Measurements from ENCODE around the gene STK36. TPM values are rescaled to one million over a fixed set of nuclear protein-coding genes. Genes with fewer than 3 reads are reported as not detected.

The STK36 gene
- total RNA-seq, 1 donor from 2014 or later = 29.2 TPM

- Mint-ChIP-seq H3K4me3 (no peak overlapping the region), H3K36me3 (ENCODE audit: low read depth) (peaks cover 82% of the 10 kb centered on the region), H3K27me3 (no peaks in the 10 kb centered on the region), H3K9me3 (no peaks in the 10 kb centered on the region), H3K27ac (no peak overlapping the region), H3K4me1 (no peaks in the 10 kb centered on the region)
- intact Hi-C loops (cut with micrococcal nuclease) = no loop called here
- no peak for ATAC-seq (ENCODE audit: low read depth)
- CTCF ChIA-PET = no interaction called here
- no peak for DNase-seq
- TF ChIP-seq CTCF (IDR thresholded peaks at IDR 0.05) = no peak
- POLR2A ChIA-PET = no interaction called here
These were observed 75.1 kb downstream of the STK36 start for GRCh38 chr2:218746960-218747359.

- Mint-ChIP-seq H3K36me3 (ENCODE audit: low read depth) (peaks cover 92% of the 10 kb centered on the region), H3K4me1 (no peaks in the 10 kb centered on the region)
- POLR2A ChIA-PET = interaction anchor here (0.7 kb wide), 1 partner anchor 10 kb away, joined by 7 read pairs; no protein-coding TSS in a partner anchor
These were observed 77.0 kb downstream of the STK36 start for GRCh38 chr2:218748741-218749441.

More at GRCh38 chr2:218748741-218749441, 77.0 kb downstream of the STK36 start:
- H3K4me3 Mint-ChIP-seq = no peak overlapping the region
- DNase-seq = no peak
- H3K9me3 Mint-ChIP-seq = no peaks in the 10 kb centered on the region
- no peaks in the 10 kb centered on the region for H3K27me3 Mint-ChIP-seq
- CTCF ChIA-PET = no interaction called here
- TF ChIP-seq CTCF (IDR thresholded peaks at IDR 0.05) = no peak
- intact Hi-C loops (cut with micrococcal nuclease) = no loop called here
- no peak for ATAC-seq (ENCODE audit: low read depth)
- H3K27ac Mint-ChIP-seq = no peak overlapping the region

Other genes with a start within 250 kb of the STK36 start
- gene USP37, start 103.7 kb upstream of the STK36 start, total RNA-seq = 14.3 and 23.1 TPM in 2 replicates
- 60.5 and 74.4 TPM in 2 replicates for gene CNOT9, start 103.2 kb upstream of the STK36 start, total RNA-seq
- gene PLCD4, start 64.2 kb upstream of the STK36 start, total RNA-seq = 0.64 and 1.0 TPM in 2 replicates
- gene ZNF142, start 12.5 kb upstream of the STK36 start, total RNA-seq = 44.9 and 63.6 TPM in 2 replicates
- 66.9 and 75.1 TPM in 2 replicates for gene BCS1L, start 12.4 kb upstream of the STK36 start, total RNA-seq
- gene RNF25, start 84 bp upstream of the STK36 start, total RNA-seq = 29.7 and 35.1 TPM in 2 replicates
- gene TTLL4, start 38.7 kb downstream of the STK36 start, total RNA-seq = 36.0 and 37.2 TPM in 2 replicates
- 0.49 and 0.55 TPM in 2 replicates for gene CYP27A1, start 110.1 kb downstream of the STK36 start, total RNA-seq
- not detected in 2 replicates for gene PRKAG3, start 159.7 kb downstream of the STK36 start, total RNA-seq
- 0.83 and 0.89 TPM in 2 replicates for gene WNT6, start 187.7 kb downstream of the STK36 start, total RNA-seq
- gene WNT10A, start 208.8 kb downstream of the STK36 start, total RNA-seq = 26.9 and 31.8 TPM in 2 replicates